SU-DHL-6 (cell line): Measurements from ENCODE around the gene TMEM174.
"Not testable (repeated sequence)": the region's sequence is repeated elsewhere in the genome, so short reads cannot be mapped to it uniquely, and the experiment has no call there.

ENCODE experiments used
- H2AFZ ChIP-seq: fragments of 200-600 bp; sonication (generic); 2 replicates; pipeline ENCODE4 v1.6.1; 2014; ENCODE audit warnings: low read depth, mild to moderate bottlenecking, moderate library complexity, mixed read lengths, antibody characterized with exemption, low read length; ENCODE audit not compliant: severe bottlenecking
- H3F3A ChIP-seq: fragments of 200-600 bp; shearing (Covaris generic); 2 replicates; pipeline ENCODE4 v1.6.0; 2016; ENCODE audit warnings: antibody characterized with exemption, mild to moderate bottlenecking; ENCODE audit not compliant: insufficient read depth
- H3K27ac ChIP-seq: fragments of 200-600 bp; sonication (generic); 2 replicates; pipeline ENCODE4 v1.5.1; 2016; ENCODE audit warnings: low read depth, mild to moderate bottlenecking, low read length, moderate library complexity, mixed read lengths
- H3K27me3 ChIP-seq: fragments of 200-600 bp; sonication (generic), shearing (Covaris generic); 2 replicates; pipeline ENCODE4 v1.6.0; 2014; ENCODE audit warnings: mild to moderate bottlenecking, low read length
- H3K36me3 ChIP-seq: fragments of 200-600 bp; sonication (generic); 2 replicates; pipeline ENCODE4 v1.6.1; 2014; ENCODE audit warnings: mild to moderate bottlenecking, low read length, mixed read lengths
- H3K4me2 ChIP-seq: fragments of 300-600, 200-600 bp; shearing (Covaris generic), sonication (generic); 2 replicates; pipeline ENCODE4 v1.6.0; 2014; ENCODE audit warnings: low read length, low read depth, mild to moderate bottlenecking; ENCODE audit not compliant: poor library complexity, severe bottlenecking
- H3K4me3 ChIP-seq: fragments of 200-600 bp; sonication (generic); 2 replicates; pipeline ENCODE4 v1.5.1; 2014; ENCODE audit warnings: antibody characterized with exemption, low read length, mild to moderate bottlenecking, mixed read lengths; ENCODE audit not compliant: insufficient read depth, poor library complexity, severe bottlenecking
- H3K79me2 ChIP-seq: fragments of 200-600 bp; sonication (generic); 2 replicates; pipeline ENCODE4 v1.6.1; 2014; ENCODE audit warnings: mild to moderate bottlenecking, low read length, moderate library complexity; ENCODE audit not compliant: insufficient read depth
- H3K9ac ChIP-seq: fragments of 200-600 bp; sonication (generic); 2 replicates; pipeline ENCODE4 v1.7.0; 2014; ENCODE audit warnings: mild to moderate bottlenecking, low read length
- H3K9me2 ChIP-seq: fragments of 200-600 bp; sonication (generic); replicated peaks from 2 replicates; pipeline ENCODE4 v1.6.1; 2014; ENCODE audit warnings: low read length; ENCODE audit not compliant: insufficient read depth
- H3K9me3 ChIP-seq: fragments of 200-600 bp; sonication (generic); 2 replicates; pipeline ENCODE4 v1.6.1; 2014; ENCODE audit warnings: low read length, mixed read lengths; ENCODE audit not compliant: insufficient read depth
- H4K20me1 ChIP-seq: fragments of 200-600 bp; sonication (generic); 2 replicates; pipeline ENCODE4 v1.6.1; 2014; ENCODE audit warnings: low read depth, mild to moderate bottlenecking, antibody characterized with exemption, low read length, moderate library complexity, mixed read lengths
- CTCF ChIP-seq: fragments of 200-600 bp; sonication (generic); IDR thresholded peaks from one replicate; pipeline ENCODE4 v1.5.1; 2017; ENCODE audit warnings: antibody characterized with exemption, mild to moderate bottlenecking, low read length, moderate library complexity; ENCODE audit not compliant: insufficient read depth, poor library complexity, severe bottlenecking
- EZH2phosphoT487 ChIP-seq: fragments of 200-600 bp; sonication (generic), shearing (Covaris generic); conservative IDR thresholded peaks from 2 replicates; pipeline ENCODE4 v1.6.1; 2018; ENCODE audit warnings: mild to moderate bottlenecking, antibody characterized with exemption, low read length, moderate library complexity, mixed read lengths

Gene TMEM174

GRCh38 chr5:73205305-73205704, 32.3 kb downstream of the TMEM174 start:
- no peak overlapping the region for H2AFZ ChIP-seq
- no peak overlapping the region for H3K9ac ChIP-seq
- H3K9me2 ChIP-seq: no peaks in the 10 kb centered on the region
- no peaks in the 10 kb centered on the region for H3F3A ChIP-seq
- H4K20me1 ChIP-seq: no peaks in the 10 kb centered on the region
- H3K9me3 ChIP-seq: no peaks in the 10 kb centered on the region
- no peaks in the 10 kb centered on the region for H3K36me3 ChIP-seq
- H3K27ac ChIP-seq: no peak overlapping the region
- H3K4me2 ChIP-seq: no peak overlapping the region
- no peak overlapping the region for H3K4me3 ChIP-seq
- H3K79me2 ChIP-seq: no peaks in the 10 kb centered on the region
- no peaks in the 10 kb centered on the region for H3K27me3 ChIP-seq
- TF ChIP-seq EZH2phosphoT487 (no peak), CTCF (no peak)

GRCh38 chr5:73207239-73207638, 34.2 kb downstream of the TMEM174 start:
- H3K9me2 ChIP-seq, H3F3A ChIP-seq, H3K4me3 ChIP-seq, H2AFZ ChIP-seq, H4K20me1 ChIP-seq, H3K9me3 ChIP-seq, H3K27me3 ChIP-seq, H3K4me2 ChIP-seq, H3K27ac ChIP-seq, H3K79me2 ChIP-seq, H3K36me3 ChIP-seq, H3K9ac ChIP-seq: not testable (repeated sequence)

GRCh38 chr5:73209075-73209474, 36.1 kb downstream of the TMEM174 start:
- not testable (repeated sequence) for H3K4me3 ChIP-seq, H2AFZ ChIP-seq, H3K9me2 ChIP-seq, H3F3A ChIP-seq, H3K9me3 ChIP-seq, H3K4me2 ChIP-seq, H3K27ac ChIP-seq, H4K20me1 ChIP-seq, H3K36me3 ChIP-seq, H3K79me2 ChIP-seq, H3K27me3 ChIP-seq, H3K9ac ChIP-seq

GRCh38 chr5:73212693-73213092, 39.7 kb downstream of the TMEM174 start:
- not testable (repeated sequence) for H3K9me3 ChIP-seq, H4K20me1 ChIP-seq, H3K9me2 ChIP-seq, H3K4me3 ChIP-seq, H2AFZ ChIP-seq, H3K36me3 ChIP-seq, H3K9ac ChIP-seq, H3F3A ChIP-seq, H3K27ac ChIP-seq, H3K4me2 ChIP-seq, H3K27me3 ChIP-seq, H3K79me2 ChIP-seq

GRCh38 chr5:73213566-73213998, 40.6 kb downstream of the TMEM174 start:
- H2AFZ ChIP-seq: no peak overlapping the region
- H3K4me2 ChIP-seq: no peak overlapping the region

More at GRCh38 chr5:73213566-73213998, 40.6 kb downstream of the TMEM174 start:
- Histone ChIP-seq H3K36me3 (no peaks in the 10 kb centered on the region), H3K27ac (no peak overlapping the region), H3K9me2 (no peaks in the 10 kb centered on the region), H3K9me3 (no peaks in the 10 kb centered on the region), H3K9ac (no peak overlapping the region), H3F3A (no peaks in the 10 kb centered on the region), H3K27me3 (no peaks in the 10 kb centered on the region), H3K4me3 (no peak overlapping the region), H4K20me1 (no peaks in the 10 kb centered on the region), H3K79me2 (no peaks in the 10 kb centered on the region)
- TF ChIP-seq EZH2phosphoT487 (no peak), CTCF (no peak)
